Stimulated activated CD8-positive, alpha-beta memory T cell treated with anti-CD3 and anti-CD28 coated beads, Interleukin-4, amount 100 ng/mL, for 48 hours (primary cell): ENCODE results near the gene TMEM176B.

Experiments used
- DNase-seq: peaks from one replicate; pipeline ENCODE4 v3.0.0-alpha.2; 2020

The TMEM176B gene

GRCh38 chr7:150799741-150800580, at the start of gene TMEM176B:
Gene TMEM176B, minus strand, starts transcription at chr7:150800364. Its CDS starts 3,795 bp downstream, at chr7:150796569.
- no peak for DNase-seq

- DNase-seq = peak; percentile 6
These were observed 49.1 kb upstream of the TMEM176B start for GRCh38 chr7:150849204-150849775.

GRCh38 chr7:150848561-150849115, 48.5 kb upstream of the TMEM176B start:
- DNase-seq = peak; percentile 9

GRCh38 chr7:150848111-150848510, 47.9 kb upstream of the TMEM176B start:
- peak; percentile 7 for DNase-seq

GRCh38 chr7:150847536-150847935, 47.4 kb upstream of the TMEM176B start:
- no peak for DNase-seq

- no peak for DNase-seq
These were observed 46.3 kb upstream of the TMEM176B start for GRCh38 chr7:150846291-150847115.

- DNase-seq = no peak
These were observed 45.3 kb upstream of the TMEM176B start for GRCh38 chr7:150845421-150845861.

- DNase-seq = peak; percentile 5
These were observed 42.6 kb upstream of the TMEM176B start for GRCh38 chr7:150842716-150843115.

GRCh38 chr7:150842018-150842417, 41.9 kb upstream of the TMEM176B start:
- peak; percentile 0 for DNase-seq

GRCh38 chr7:150838965-150839650, 38.9 kb upstream of the TMEM176B start:
- DNase-seq = peak; percentile 4

GRCh38 chr7:150835702-150836280, 35.6 kb upstream of the TMEM176B start:
- DNase-seq = no peak

- DNase-seq = no peak
These were observed 34.9 kb upstream of the TMEM176B start for GRCh38 chr7:150835019-150835418.

- DNase-seq = no peak
These were observed 31.7 kb upstream of the TMEM176B start for GRCh38 chr7:150831851-150832250.

- no peak for DNase-seq
These were observed 30.8 kb upstream of the TMEM176B start for GRCh38 chr7:150830937-150831336.

GRCh38 chr7:150829426-150829825, 29.3 kb upstream of the TMEM176B start:
- no peak for DNase-seq

- no peak for DNase-seq
These were observed 28.2 kb upstream of the TMEM176B start for GRCh38 chr7:150828384-150828783.

GRCh38 chr7:150826061-150826849, 26.1 kb upstream of the TMEM176B start:
- DNase-seq = no peak

GRCh38 chr7:150824379-150825177, 24.4 kb upstream of the TMEM176B start:
- no peak for DNase-seq

GRCh38 chr7:150823484-150824126, 23.4 kb upstream of the TMEM176B start:
- no peak for DNase-seq

- no peak for DNase-seq
These were observed 22.9 kb upstream of the TMEM176B start for GRCh38 chr7:150823043-150823442.
